ENCODE measurements around the gene KCNMA1.

The KCNMA1 gene

DNA sequence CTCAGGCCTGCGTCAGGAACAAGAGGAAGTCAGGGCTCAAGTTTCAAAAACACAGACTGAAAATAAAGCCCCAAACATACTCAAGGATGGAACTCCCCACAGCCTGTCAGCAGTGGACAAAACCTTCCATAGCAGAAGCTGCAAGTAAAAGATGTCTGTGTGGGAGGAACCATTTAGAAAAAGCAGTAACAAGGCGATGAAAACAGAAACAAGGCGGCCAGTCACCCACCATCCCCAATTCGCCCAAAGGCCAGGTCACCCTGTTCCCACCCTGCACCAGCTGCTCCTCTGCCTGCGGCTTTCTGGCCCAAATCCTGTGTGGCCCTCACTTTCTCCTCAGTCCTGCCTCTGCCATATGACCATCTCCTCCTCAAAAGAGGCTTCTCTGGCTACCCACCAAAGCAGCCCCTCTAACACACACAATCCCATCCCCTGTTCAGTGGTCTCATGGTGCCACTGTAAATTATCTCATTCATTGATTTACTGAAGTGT, 27.8 kb downstream of the KCNMA1 start:
- Histone ChIP-seq H3K27ac (peak overlapping the region in 2 of 11 experiments; percentile 21 to 36; a peak in 2 of 22 replicates), H3K4me3 (no peak overlapping the region), H3K4me2 (peak overlapping the region in 9 of 11 experiments; percentile 3 to 87 (median 28); a peak in 12 of 22 replicates), H3K9ac (peak overlapping the region in 2 of 11 experiments; percentile 14 to 35; a peak in 1 of 22 replicates), H4K20me1 (peaks cover 0 to 93% (median 0%) of the 10 kb centered on the region in 11 experiments; a peak in 2 of 22 replicates), H3K36me3 (no peaks in the 10 kb centered on the region), H3K4me1 (peaks cover 24 to 72% (median 45%) of the 10 kb centered on the region in 10 experiments), H3K9me3 (replicated peaks in 1 of 11) (no peaks in the 10 kb centered on the region), H3K27me3 (no peaks in the 10 kb centered on the region)
- no peak for TF ChIP-seq Cebpa-rat (IDR thresholded peaks at IDR 0.05)

GRCh38 chr10:77608281-77608680, 29.3 kb downstream of the KCNMA1 start:
- no peaks in the 10 kb centered on the region for H3K9me3 ChIP-seq (replicated peaks in 1 of 11)
- H3K4me2 ChIP-seq = peak overlapping the region in 7 of 11 experiments; percentile 27 to 96 (median 86); a peak in 9 of 22 replicates
- H3K27me3 ChIP-seq = no peaks in the 10 kb centered on the region
- H3K36me3 ChIP-seq = no peaks in the 10 kb centered on the region
- peaks cover 40 to 77% (median 56%) of the 10 kb centered on the region in 10 experiments for H3K4me1 ChIP-seq
- no peak for TF ChIP-seq Cebpa-rat (IDR thresholded peaks at IDR 0.05)
- peaks cover 0 to 77% (median 0%) of the 10 kb centered on the region in 11 experiments; a peak in 2 of 22 replicates for H4K20me1 ChIP-seq
- no peak overlapping the region for H3K9ac ChIP-seq
- H3K27ac ChIP-seq = no peak overlapping the region
- no peak overlapping the region for H3K4me3 ChIP-seq

GRCh38 chr10:77606751-77607150, 30.9 kb downstream of the KCNMA1 start:
- Histone ChIP-seq H3K9ac (no peak overlapping the region), H3K27me3 (no peaks in the 10 kb centered on the region), H4K20me1 (peaks cover 0 to 72% (median 0%) of the 10 kb centered on the region in 11 experiments; a peak in 2 of 22 replicates), H3K27ac (no peak overlapping the region), H3K4me1 (peaks cover 55 to 90% (median 70%) of the 10 kb centered on the region in 10 experiments), H3K4me3 (no peak overlapping the region), H3K36me3 (no peaks in the 10 kb centered on the region), H3K9me3 (replicated peaks in 1 of 11) (no peaks in the 10 kb centered on the region), H3K4me2 (peak overlapping the region; percentile 3 to 96 (median 72); a peak in 19 of 22 replicates)
- TF ChIP-seq Cebpa-rat (IDR thresholded peaks at IDR 0.05) = no peak

DNA sequence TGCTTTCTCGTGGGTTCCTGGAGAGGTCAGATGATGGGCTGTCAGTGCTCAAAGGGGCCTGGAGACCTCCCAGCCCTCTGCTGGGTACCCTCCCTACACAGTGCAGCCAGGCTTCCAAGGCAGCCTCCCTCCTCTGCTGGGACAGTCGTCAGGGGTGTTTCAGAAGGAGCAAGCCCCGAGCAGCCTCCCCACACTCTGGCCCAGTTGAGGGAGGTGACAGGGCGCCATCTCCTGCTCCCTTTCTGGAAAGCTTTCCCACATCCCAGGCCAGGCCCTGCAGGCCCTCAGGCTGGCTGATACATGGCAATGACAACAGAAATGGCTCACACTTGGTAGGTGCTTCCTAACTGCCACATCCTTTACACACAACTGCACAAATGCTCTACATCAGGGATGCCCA, 32.1 kb downstream of the KCNMA1 start:
- no peak for TF ChIP-seq Cebpa-rat (IDR thresholded peaks at IDR 0.05)
- H3K4me3 ChIP-seq = no peak overlapping the region
- H3K4me1 ChIP-seq = peaks cover 59 to 97% (median 82%) of the 10 kb centered on the region in 10 experiments
- H3K27me3 ChIP-seq = no peaks in the 10 kb centered on the region
- H3K36me3 ChIP-seq = no peaks in the 10 kb centered on the region
- peak overlapping the region in 3 of 11 experiments; percentile 23 to 66 (median 34); a peak in 2 of 22 replicates for H3K27ac ChIP-seq
- no peak overlapping the region for H3K9ac ChIP-seq
- no peaks in the 10 kb centered on the region for H3K9me3 ChIP-seq (replicated peaks in 1 of 11)
- peaks cover 0 to 72% (median 0%) of the 10 kb centered on the region in 11 experiments; a peak in 2 of 22 replicates for H4K20me1 ChIP-seq
- peak overlapping the region; percentile 70 to 96 (median 88); a peak in 21 of 22 replicates for H3K4me2 ChIP-seq

DNA sequence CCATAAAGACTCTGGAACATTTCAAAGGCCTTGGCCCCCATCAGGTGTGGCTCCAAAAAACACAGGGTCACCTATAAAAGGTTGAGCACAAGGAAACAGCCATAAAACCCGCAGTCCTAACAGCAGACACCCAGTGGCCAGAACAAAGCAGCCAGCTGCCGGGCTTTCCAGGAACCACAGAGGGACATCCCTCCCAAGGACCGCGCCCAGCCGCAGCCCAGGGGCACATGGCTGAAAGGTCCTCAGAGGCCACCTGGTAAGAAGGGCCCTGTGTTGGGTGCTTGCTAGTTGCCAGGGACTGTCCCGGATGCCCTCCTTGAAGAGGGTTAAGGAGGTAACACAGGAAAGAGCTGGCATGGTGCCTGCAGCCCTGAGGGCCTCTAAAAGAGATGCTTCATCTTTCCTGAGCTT, 32.7 kb downstream of the KCNMA1 start:
- H3K9ac ChIP-seq = peak overlapping the region in 1 of 11 experiments; percentile 30; a peak in 1 of 22 replicates
- H3K27ac ChIP-seq = peak overlapping the region in 8 of 11 experiments; percentile 9 to 66 (median 34); a peak in 8 of 22 replicates
- H3K4me1 ChIP-seq = peaks cover 56 to 92% (median 83%) of the 10 kb centered on the region in 10 experiments
- H3K4me3 ChIP-seq = no peak overlapping the region
- peaks cover 0 to 68% (median 0%) of the 10 kb centered on the region in 11 experiments; a peak in 2 of 22 replicates for H4K20me1 ChIP-seq
- H3K36me3 ChIP-seq = no peaks in the 10 kb centered on the region
- H3K4me2 ChIP-seq = peak overlapping the region; percentile 70 to 96 (median 88)
- TF ChIP-seq Cebpa-rat (IDR thresholded peaks at IDR 0.05) = no peak
- no peaks in the 10 kb centered on the region for H3K9me3 ChIP-seq (replicated peaks in 1 of 11)
- H3K27me3 ChIP-seq = no peaks in the 10 kb centered on the region

DNA sequence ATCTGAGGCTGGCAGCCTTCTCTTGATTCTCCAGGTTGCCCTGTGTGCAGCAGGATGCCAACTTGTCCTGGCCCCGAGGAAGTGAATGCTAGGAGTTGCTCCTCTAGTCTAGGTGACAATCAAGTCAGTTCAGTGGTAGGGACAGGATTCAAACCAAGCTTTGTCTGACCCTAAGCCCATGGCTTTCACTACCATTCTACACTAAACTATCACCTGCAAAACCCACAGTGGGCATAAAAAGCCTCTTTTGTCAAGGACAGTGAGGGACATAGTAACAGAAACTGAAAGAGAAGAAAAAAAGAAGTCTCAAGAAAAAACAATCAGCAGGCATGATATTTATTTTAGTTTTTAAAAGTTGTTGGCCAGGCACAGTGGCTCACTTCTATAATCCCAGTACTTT, 33.5 kb downstream of the KCNMA1 start:
- Histone ChIP-seq H3K27ac (peak overlapping the region; percentile 16 to 75 (median 59); a peak in 18 of 22 replicates), H3K27me3 (no peaks in the 10 kb centered on the region), H3K4me2 (peak overlapping the region; percentile 70 to 96 (median 88)), H4K20me1 (peaks cover 0 to 71% (median 0%) of the 10 kb centered on the region in 11 experiments; a peak in 2 of 22 replicates), H3K4me3 (no peak overlapping the region), H3K9me3 (replicated peaks in 1 of 11) (no peaks in the 10 kb centered on the region), H3K9ac (peak overlapping the region in 9 of 11 experiments; percentile 24 to 57 (median 53); a peak in 14 of 22 replicates), H3K36me3 (no peaks in the 10 kb centered on the region), H3K4me1 (peaks cover 53 to 87% (median 81%) of the 10 kb centered on the region in 10 experiments)
- no peak for TF ChIP-seq Cebpa-rat (IDR thresholded peaks at IDR 0.05)

- Histone ChIP-seq H3K27ac (peak overlapping the region; percentile 16 to 75 (median 59); a peak in 19 of 22 replicates), H3K4me3 (peak overlapping the region in 6 of 10 experiments; percentile 37 to 51 (median 41); a peak in 7 of 20 replicates), H3K4me2 (peak overlapping the region; percentile 70 to 96 (median 88)), H3K27me3 (no peaks in the 10 kb centered on the region), H3K9me3 (replicated peaks in 1 of 11) (no peaks in the 10 kb centered on the region), H3K9ac (peak overlapping the region; percentile 24 to 57 (median 53); a peak in 16 of 22 replicates), H3K36me3 (no peaks in the 10 kb centered on the region), H4K20me1 (peaks cover 0 to 71% (median 0%) of the 10 kb centered on the region in 11 experiments; a peak in 2 of 22 replicates), H3K4me1 (peaks cover 53 to 89% (median 79%) of the 10 kb centered on the region in 10 experiments)
- no peak for TF ChIP-seq Cebpa-rat (IDR thresholded peaks at IDR 0.05)
These were observed 34.1 kb downstream of the KCNMA1 start for GRCh38 chr10:77603534-77603927.

GRCh38 chr10:77602913-77603533, 34.6 kb downstream of the KCNMA1 start:
- Histone ChIP-seq H3K9me3 (replicated peaks in 1 of 11) (no peaks in the 10 kb centered on the region), H3K36me3 (no peaks in the 10 kb centered on the region), H3K4me3 (peak overlapping the region in 8 of 10 experiments; percentile 37 to 51 (median 41); a peak in 12 of 20 replicates), H3K4me1 (peaks cover 53 to 87% (median 77%) of the 10 kb centered on the region in 10 experiments), H3K4me2 (peak overlapping the region; percentile 70 to 96 (median 88)), H3K9ac (peak overlapping the region in 9 of 11 experiments; percentile 28 to 57 (median 53); a peak in 15 of 22 replicates), H4K20me1 (peaks cover 0 to 71% (median 0%) of the 10 kb centered on the region in 11 experiments; a peak in 2 of 22 replicates), H3K27ac (peak overlapping the region in 9 of 11 experiments; percentile 17 to 75 (median 59); a peak in 18 of 22 replicates), H3K27me3 (no peaks in the 10 kb centered on the region)
- TF ChIP-seq Cebpa-rat (IDR thresholded peaks at IDR 0.05) = no peak

All from BLaER1 treated with 17β-estradiol and CSF1 and Interleukin-3, amounts not matched to agents 10 nM and 100 nM (cell line).